Hindlimb muscle (tissue), 1 donor: ENCODE results near the gene SLC7A1. TPM values are rescaled to one million over a fixed set of nuclear protein-coding genes. Genes with fewer than 3 reads are reported as not detected.

Experiments
- DNase-seq: peaks from one replicate; pipeline ENCODE4 v3.0.0-alpha.2; 2013
- polyA plus RNA-seq: library from polyadenylated mRNA; unstranded; fragments of 120-200 nt; gene quantifications from one replicate; pipeline ENCODE4 v1.2.1, GENCODE V29; 2013; ENCODE audit not compliant: insufficient read length

Gene SLC7A1
- polyA plus RNA-seq, 1 donor, result 8.9 TPM

- DNase-seq, result no peak
Measured at GRCh38 chr13:29582171-29582570, 13.3 kb downstream of the SLC7A1 start.

GRCh38 chr13:29581666-29582065 is 13.8 kb downstream of the SLC7A1 start:
- DNase-seq, result no peak

- no peak for DNase-seq
Measured at GRCh38 chr13:29579094-29579493, 16.4 kb downstream of the SLC7A1 start.

GRCh38 chr13:29578300-29579085 is 17.0 kb downstream of the SLC7A1 start:
- DNase-seq, result no peak

- DNase-seq, result no peak
Measured at GRCh38 chr13:29577136-29578051, 18.1 kb downstream of the SLC7A1 start.

GRCh38 chr13:29576581-29576980 is 18.9 kb downstream of the SLC7A1 start:
- DNase-seq, result no peak

- DNase-seq, result no peak
Measured at GRCh38 chr13:29575098-29575497, 20.4 kb downstream of the SLC7A1 start.

GRCh38 chr13:29573190-29573589 is 22.3 kb downstream of the SLC7A1 start:
- DNase-seq, result peak; percentile 47

- no peak for DNase-seq
Measured at GRCh38 chr13:29572575-29572974, 22.9 kb downstream of the SLC7A1 start.

- DNase-seq, result no peak
Measured at GRCh38 chr13:29571876-29572570, 23.5 kb downstream of the SLC7A1 start.

GRCh38 chr13:29570051-29570654 is 25.3 kb downstream of the SLC7A1 start:
- DNase-seq, result no peak

GRCh38 chr13:29569253-29570050 is 26.0 kb downstream of the SLC7A1 start:
- DNase-seq, result no peak

- no peak for DNase-seq
Measured at GRCh38 chr13:29568731-29569130, 26.8 kb downstream of the SLC7A1 start.

GRCh38 chr13:29567411-29567810 is 28.1 kb downstream of the SLC7A1 start:
- DNase-seq, result no peak

- no peak for DNase-seq
Measured at GRCh38 chr13:29566206-29566605, 29.3 kb downstream of the SLC7A1 start.

GRCh38 chr13:29564818-29565217 is 30.7 kb downstream of the SLC7A1 start:
- no peak for DNase-seq

GRCh38 chr13:29564373-29564772 is 31.1 kb downstream of the SLC7A1 start:
- DNase-seq, result no peak

GRCh38 chr13:29563941-29564340 is 31.5 kb downstream of the SLC7A1 start:
- no peak for DNase-seq

- DNase-seq, result no peak
Measured at GRCh38 chr13:29562786-29563438, 32.6 kb downstream of the SLC7A1 start.

GRCh38 chr13:29561918-29562317 is 33.6 kb downstream of the SLC7A1 start:
- no peak for DNase-seq

GRCh38 chr13:29556742-29557141 is 38.7 kb downstream of the SLC7A1 start:
- DNase-seq, result no peak
